ENCODE results near the gene SLC27A5. TPM values are rescaled to one million over a fixed set of nuclear protein-coding genes. Genes with fewer than 3 reads are reported as not detected.

The SLC27A5 gene
- total RNA-seq, 1 experiment from 2014 or later = 17.1 TPM

DNA sequence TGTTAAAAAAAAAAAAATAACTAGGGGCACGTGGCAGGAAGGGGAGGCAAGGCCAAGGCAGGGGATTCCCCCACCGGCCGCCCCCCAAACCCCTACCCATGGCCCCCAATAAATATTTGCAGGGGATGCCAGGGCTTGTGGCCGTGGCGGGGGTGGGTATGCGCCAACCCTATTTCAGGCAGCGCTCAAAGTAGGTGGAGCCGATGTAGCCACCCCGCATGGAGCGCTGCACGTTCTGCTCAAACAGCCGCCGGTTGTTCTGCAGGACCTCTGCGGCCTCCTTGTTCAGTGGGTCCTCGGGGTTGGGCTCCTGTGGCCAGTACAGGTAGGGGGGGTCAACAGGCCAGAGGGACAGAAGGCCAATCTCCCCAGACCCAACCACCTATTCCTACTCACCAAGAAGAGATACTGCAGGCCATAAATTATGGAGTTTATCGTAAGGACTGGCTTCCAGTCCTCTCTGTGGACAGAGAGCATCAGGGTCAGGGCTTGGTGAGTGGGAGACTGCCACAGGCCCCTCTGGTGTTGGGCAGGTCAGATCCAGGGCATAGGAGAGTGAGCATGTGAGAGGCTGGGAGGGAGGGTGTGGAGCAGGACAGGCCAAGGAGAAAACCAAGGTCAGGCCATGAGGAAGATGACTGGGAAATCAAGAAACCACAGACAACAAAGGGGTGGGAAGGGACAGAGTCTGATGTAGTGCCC, 44.3 kb upstream of the SLC27A5 start:
- no peaks in the 10 kb centered on the region for H4K20me1 ChIP-seq (ENCODE audit: control insufficient read depth, insufficient read depth, insufficient read length)
- no peak overlapping the region for H2BK20ac ChIP-seq (ENCODE audit: low read depth, low read length, poor library complexity, severe bottlenecking)
- H3K9me3 ChIP-seq (ENCODE audit: control insufficient read depth, low read depth, low read length) = no peaks in the 10 kb centered on the region
- H4K5ac ChIP-seq (ENCODE audit: insufficient read length, low read depth, low read length) = no peak overlapping the region
- H2BK15ac ChIP-seq (ENCODE audit: low read depth, low read length) = no peak overlapping the region
- H2BK12ac ChIP-seq (ENCODE audit: insufficient read length, low read depth, low read length) = no peak overlapping the region
- no peak overlapping the region for H3K27ac ChIP-seq (ENCODE audit: insufficient read length, low read depth, low read length)
- H3K9ac ChIP-seq (ENCODE audit: extremely low read depth, insufficient read length, low read length) = no peak overlapping the region
- WGBS (ENCODE audit: extremely low coverage, insufficient read length, low lambda C conversion rate) = no CpG with 5 or more reads among the region's 16 CpGs
- H4K8ac ChIP-seq (replicated peaks; ENCODE audit: insufficient read length, low read depth, low read length) = no peak overlapping the region
- H3K79me2 ChIP-seq (ENCODE audit: insufficient read depth, low read length) = peaks cover 8% of the 10 kb centered on the region; the same call in 1 of the 2 replicates
- H3K4me3 Mint-ChIP-seq = peak overlapping the region; percentile 96 to 99
- no peak overlapping the region for H3K4ac ChIP-seq (ENCODE audit: low read depth, low read length)
- H3K23me2 ChIP-seq (ENCODE audit: insufficient read length, low read depth, low read length, poor library complexity, severe bottlenecking) = peaks cover 16% of the 10 kb centered on the region
- TF ChIP-seq, protein P1, sequence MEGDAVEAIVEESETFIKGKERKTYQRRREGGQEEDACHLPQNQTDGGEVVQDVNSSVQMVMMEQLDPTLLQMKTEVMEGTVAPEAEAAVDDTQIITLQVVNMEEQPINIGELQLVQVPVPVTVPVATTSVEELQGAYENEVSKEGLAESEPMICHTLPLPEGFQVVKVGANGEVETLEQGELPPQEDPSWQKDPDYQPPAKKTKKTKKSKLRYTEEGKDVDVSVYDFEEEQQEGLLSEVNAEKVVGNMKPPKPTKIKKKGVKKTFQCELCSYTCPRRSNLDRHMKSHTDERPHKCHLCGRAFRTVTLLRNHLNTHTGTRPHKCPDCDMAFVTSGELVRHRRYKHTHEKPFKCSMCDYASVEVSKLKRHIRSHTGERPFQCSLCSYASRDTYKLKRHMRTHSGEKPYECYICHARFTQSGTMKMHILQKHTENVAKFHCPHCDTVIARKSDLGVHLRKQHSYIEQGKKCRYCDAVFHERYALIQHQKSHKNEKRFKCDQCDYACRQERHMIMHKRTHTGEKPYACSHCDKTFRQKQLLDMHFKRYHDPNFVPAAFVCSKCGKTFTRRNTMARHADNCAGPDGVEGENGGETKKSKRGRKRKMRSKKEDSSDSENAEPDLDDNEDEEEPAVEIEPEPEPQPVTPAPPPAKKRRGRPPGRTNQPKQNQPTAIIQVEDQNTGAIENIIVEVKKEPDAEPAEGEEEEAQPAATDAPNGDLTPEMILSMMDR (conservative IDR thresholded peaks at IDR 0.05) = no peak
- no peaks in the 10 kb centered on the region for H3K4me1 ChIP-seq (ENCODE audit: insufficient read depth, low read length)
- no peak overlapping the region for H3K56ac ChIP-seq (ENCODE audit: insufficient read length, low read depth, low read length)
- H3K79me1 ChIP-seq (ENCODE audit: insufficient read depth, low read depth, low read length, poor library complexity, severe bottlenecking) = no peaks in the 10 kb centered on the region
- no peak overlapping the region for H3K18ac ChIP-seq (ENCODE audit: insufficient read length, low read depth, low read length)
- H3K4me1 Mint-ChIP-seq = peaks cover 26 to 45% of the 10 kb centered on the region in 2 experiments
- no peak overlapping the region for H3K4me2 ChIP-seq (ENCODE audit: insufficient read depth, insufficient read length, low read length)
- H2BK5ac ChIP-seq (ENCODE audit: insufficient read length, low read length) = no peak overlapping the region
- no peak overlapping the region for H2AK5ac ChIP-seq (ENCODE audit: insufficient read length, low read length)
- peaks cover 1% of the 10 kb centered on the region; the same call in 1 of the 2 replicates for H3K27me3 Mint-ChIP-seq (ENCODE audit: low read depth)
- peaks cover 22 to 57% (median 40%) of the 10 kb centered on the region in 3 experiments; a peak in 6 of 7 replicates for H3K36me3 Mint-ChIP-seq (ENCODE audit: insufficient read depth in 1 of 3, low read depth in 3 of 3)
- H3K14ac ChIP-seq (ENCODE audit: insufficient read depth, low read length) = no peak overlapping the region
- no peaks in the 10 kb centered on the region for H3K27me3 ChIP-seq (ENCODE audit: insufficient read depth, low read length)
- DNase-seq = no peak
- no peaks in the 10 kb centered on the region; a peak in 2 of 5 replicates for H3K9me3 Mint-ChIP-seq
- no peak overlapping the region for H2BK120ac ChIP-seq (ENCODE audit: low read depth, low read length, poor library complexity, severe bottlenecking)
- H4K91ac ChIP-seq (ENCODE audit: insufficient read length, low read depth, low read length) = no peak overlapping the region
- H2AFZ ChIP-seq (ENCODE audit: low read length) = no peak overlapping the region
- H3K27ac Mint-ChIP-seq = peak overlapping the region; percentile 74 to 87 (median 86); a peak in 6 of 7 replicates
- H3T11ph ChIP-seq (ENCODE audit: low read length) = no peak overlapping the region
- H3K23ac ChIP-seq (ENCODE audit: insufficient read length, low read depth, low read length) = no peak overlapping the region
